Transverse colon (tissue), 4 donors: ENCODE results near the gene GLB1L2. TPM values are rescaled to one million over a fixed set of nuclear protein-coding genes. Genes with fewer than 3 reads are reported as not detected.

ENCODE experiments used
- DNase-seq: peaks from one replicate; pipeline ENCODE4 v3.0.0-alpha.2; 2019
- H3K27ac ChIP-seq, 4 donors: fragments of 200-600 bp; sonication (generic); 2 replicates each; pipeline ENCODE4 v1.5.1; 2016 to 2018; ENCODE audit warnings: inconsistent platforms in 4 of 4
- H3K27me3 ChIP-seq: fragments of 200-600 bp; sonication (generic); 2 replicates; pipeline ENCODE4 v1.5.1; 2017; ENCODE audit warnings: inconsistent platforms
- H3K36me3 ChIP-seq, 4 donors: fragments of 200-600 bp; sonication (generic); 2 replicates each; pipeline ENCODE4 v1.5.1; 2017 to 2019; ENCODE audit warnings: inconsistent platforms in 4 of 4
- H3K4me1 ChIP-seq, 4 donors: fragments of 200-600 bp; sonication (generic); 2 replicates each; pipeline ENCODE4 v1.5.1; 2017 to 2020; ENCODE audit warnings: inconsistent platforms in 4 of 4
- H3K4me3 ChIP-seq, 4 donors: fragments of 200-600 bp; sonication (generic); 1 replicate in 1 of 4; 2 replicates in 3 of 4; pipeline versions ENCODE4 v1.5.1 to v1.6.1; 2017 to 2019; ENCODE audit warnings: inconsistent platforms in 4 of 4
- H3K9me3 ChIP-seq, 2 donors: fragments of 200-600 bp; sonication (generic); 2 replicates each; pipeline ENCODE4 v1.5.1; 2017 to 2019; ENCODE audit warnings: inconsistent platforms in 2 of 2
- CTCF ChIP-seq, 5 experiments: fragments of 200-600 bp in 3 of 5; fragments of 450-650 bp in 2 of 5; sonication (generic) in 3 of 5; IDR thresholded peaks; 1 replicate in 2 of 5; 2 replicates in 3 of 5; pipeline ENCODE4 v1.5.1; 2016 to 2017; ENCODE audit warnings: antibody characterized with exemption in 5 of 5, inconsistent platforms in 3 of 5, mild to moderate bottlenecking in 2 of 5, moderate library complexity in 1 of 5
- EP300 ChIP-seq: sonication (generic); formaldehyde crosslinking; IDR thresholded peaks from one replicate; pipeline ENCODE4 v1.6.1; 2017; ENCODE audit warnings: antibody characterized with exemption, low read depth
- POLR2A ChIP-seq: fragments of 450-650 bp; IDR thresholded peaks from one replicate; pipeline ENCODE4 v1.6.1; 2016; ENCODE audit warnings: antibody characterized with exemption, mild to moderate bottlenecking, moderate library complexity
- POLR2AphosphoS5 ChIP-seq, 3 donors: sonication (generic); formaldehyde crosslinking; IDR thresholded peaks; one replicate each; pipeline ENCODE4 v1.6.1; 2016; ENCODE audit warnings: antibody characterized with exemption in 3 of 3
- WGBS, 2 donors: methylation state at CpG; one replicate each; pipeline ENCODE4 v1.1.5; 2018; ENCODE audit warnings: low coverage in 1 of 2; 5-methylcytosine and 5-hydroxymethylcytosine counted together
- in situ Hi-C, 4 donors: fragments of 200-750 bp; cut with MboI; loops; one replicate each; pipeline versions ENCODE4 v1.15.0 to v1.15.1; 2017; ENCODE audit warnings: low sequenced_read_pairs in 3 of 4, low pct_ligation_motif_present in 1 of 4, low pct_unique_long_range_greater_than_20kb in 1 of 4
- intact Hi-C: fragments of 100-400 bp; cut with DNase I; formaldehyde crosslinking; loops from one replicate; pipeline ENCODE4 v1.15.1; 2023; ENCODE audit warnings: low total_unique reads
- total RNA-seq, 4 donors: library from RNA; depleted of rRNA; stranded (reverse); fragments of >200 nt; gene quantifications; one replicate each; pipeline ENCODE4 v1.1.0, GENCODE V29; 2016

The GLB1L2 gene
- total RNA-seq, 4 donors from 2014 or later = 26.2 to 39.5 (median 35.3) TPM

- intact Hi-C loops = loop anchor here (5.0 kb wide), 1 partner anchor 292 kb away; the partner anchor contains the start of gene JAM3
- no peaks in the 10 kb centered on the region for H3K27me3 ChIP-seq
- in situ Hi-C loops = no loop called here
- H3K4me3 ChIP-seq = no peak overlapping the region
- no peaks in the 10 kb centered on the region for H3K36me3 ChIP-seq
- no peak overlapping the region for H3K27ac ChIP-seq
- WGBS, 2 donors = 70 to 89% methylated on average over 4 to 10 of the region's 10 CpGs
- H3K9me3 ChIP-seq = no peaks in the 10 kb centered on the region
- no peak for DNase-seq
- H3K4me1 ChIP-seq = peaks cover 0 to 7% (median 3%) of the 10 kb centered on the region in 4 donors
- no peak for TF ChIP-seq POLR2AphosphoS5 (IDR thresholded peaks at IDR 0.05)
Measured at GRCh38 chr11:134359646-134360045, 27.9 kb downstream of the GLB1L2 start.

- H3K9me3 ChIP-seq = no peaks in the 10 kb centered on the region
- WGBS, 2 donors = 28 to 71% methylated on average over 2 to 30 of the region's 30 CpGs
- no peaks in the 10 kb centered on the region for H3K36me3 ChIP-seq
- intact Hi-C loops (loop anchor here (5.0 kb wide), 1 partner anchor 293 kb away; the partner anchor contains the start of gene JAM3), in situ Hi-C loops (no loop called here)
- H3K27ac ChIP-seq = no peak overlapping the region
- DNase-seq = peak; percentile 84
- no peak overlapping the region for H3K4me3 ChIP-seq
- peaks cover 0 to 7% (median 3%) of the 10 kb centered on the region in 4 donors for H3K4me1 ChIP-seq
- TF ChIP-seq EP300 = no peak
- peak; percentile 75 to 89 (median 88) for TF ChIP-seq CTCF (IDR thresholded peaks at IDR 0.05)
- H3K27me3 ChIP-seq = no peaks in the 10 kb centered on the region
Measured at GRCh38 chr11:134360050-134360835, 28.5 kb downstream of the GLB1L2 start.

GRCh38 chr11:134361661-134362060 is 29.9 kb downstream of the GLB1L2 start:
- in situ Hi-C loops = no loop called here

GRCh38 chr11:134362192-134362901 is 30.6 kb downstream of the GLB1L2 start:
- 92 to 95% methylated on average over 9 to 32 of the region's 32 CpGs for WGBS, 2 donors
- Histone ChIP-seq H3K4me3 (no peak overlapping the region), H3K36me3 (no peaks in the 10 kb centered on the region), H3K4me1 (peaks cover 0 to 7% (median 3%) of the 10 kb centered on the region in 4 donors), H3K9me3 (no peaks in the 10 kb centered on the region), H3K27ac (no peak overlapping the region), H3K27me3 (no peaks in the 10 kb centered on the region)
- in situ Hi-C loops = no loop called here
- intact Hi-C loops = loop anchor here (5.0 kb wide), 1 partner anchor 295 kb away; the partner anchor contains the start of gene JAM3
- TF ChIP-seq CTCF (IDR thresholded peaks at IDR 0.05) = no peak
- no peak for TF ChIP-seq POLR2AphosphoS5 (IDR thresholded peaks at IDR 0.05)
- TF ChIP-seq POLR2A = no peak
- no peak for TF ChIP-seq EP300
- no peak for DNase-seq

More at GRCh38 chr11:134361661-134362060, 29.9 kb downstream of the GLB1L2 start:
- Histone ChIP-seq H3K4me3 (no peak overlapping the region), H3K27me3 (no peaks in the 10 kb centered on the region), H3K36me3 (no peaks in the 10 kb centered on the region), H3K9me3 (no peaks in the 10 kb centered on the region), H3K4me1 (peaks cover 0 to 7% (median 3%) of the 10 kb centered on the region in 4 donors), H3K27ac (no peak overlapping the region)
- DNase-seq = no peak
- TF ChIP-seq CTCF (IDR thresholded peaks at IDR 0.05) (no peak), EP300 (no peak), POLR2A (no peak), POLR2AphosphoS5 (IDR thresholded peaks at IDR 0.05) (no peak)
- intact Hi-C loops = loop anchor here (5.0 kb wide), 1 partner anchor 294 kb away; the partner anchor contains the start of gene JAM3
- WGBS, 2 donors = 67 to 85% methylated on average over 3 to 26 of the region's 26 CpGs
